Activated naive CD8-positive, alpha-beta T cell treated with anti-CD3 and anti-CD28 coated beads, Interleukin-2, amount 50 U/mL, for 24 hours (primary cell): ENCODE measurements around the gene POF1B.
"Not testable (repeated sequence)": the region's sequence is repeated elsewhere in the genome, so short reads cannot be mapped to it uniquely, and the experiment has no call there.

Experiments used
- ATAC-seq: fragments of 150-1000 bp; cut with Tn5 transposase; one replicate; pipeline ENCODE4 v1.10.0; 2021
- DNase-seq: peaks from one replicate; pipeline ENCODE4 v3.0.0; 2021
- H3K27ac Mint-ChIP-seq: one replicate; pipeline ENCODE4 v1.8.0; 2021; ENCODE audit warnings: mild to moderate bottlenecking, mixed read lengths
- H3K27me3 Mint-ChIP-seq: one replicate; pipeline ENCODE4 v1.8.0; 2021; ENCODE audit warnings: mixed read lengths
- H3K36me3 Mint-ChIP-seq: one replicate; pipeline ENCODE4 v1.8.0; 2021; ENCODE audit warnings: low read depth, mixed read lengths
- H3K4me1 Mint-ChIP-seq: one replicate; pipeline ENCODE4 v1.8.0; 2021; ENCODE audit warnings: mixed read lengths
- H3K4me3 Mint-ChIP-seq: one replicate; pipeline ENCODE4 v1.8.0; 2021; ENCODE audit warnings: mild to moderate bottlenecking, moderate library complexity, mixed read lengths
- H3K9me3 Mint-ChIP-seq: one replicate; pipeline ENCODE4 v1.8.0; 2021; ENCODE audit warnings: mixed read lengths

The POF1B gene

DNA sequence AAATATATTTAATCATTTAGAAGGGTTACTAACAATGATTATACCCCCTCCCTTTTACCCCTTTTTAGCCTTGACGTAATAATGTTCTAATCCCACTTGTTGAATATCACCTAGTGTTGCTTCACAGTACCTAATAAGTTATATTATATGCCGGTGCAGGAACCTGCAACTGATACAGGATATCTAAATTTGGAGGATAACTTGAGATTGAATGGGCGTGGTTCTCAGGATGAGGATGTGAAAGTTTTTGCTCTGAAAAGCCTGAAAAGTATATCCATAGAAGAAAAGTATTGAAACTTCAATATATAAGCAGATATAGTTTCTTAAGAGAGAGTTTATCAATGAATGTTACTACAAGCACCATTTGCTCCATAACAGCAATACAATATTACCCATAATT is 75.9 kb downstream of the POF1B start:
- Mint-ChIP-seq H3K27ac (no peak overlapping the region), H3K4me1 (no peaks in the 10 kb centered on the region), H3K36me3 (no peaks in the 10 kb centered on the region), H3K4me3 (no peak overlapping the region), H3K27me3 (no peaks in the 10 kb centered on the region), H3K9me3 (no peaks in the 10 kb centered on the region)
- ATAC-seq, result no peak
- DNase-seq, result no peak

DNA sequence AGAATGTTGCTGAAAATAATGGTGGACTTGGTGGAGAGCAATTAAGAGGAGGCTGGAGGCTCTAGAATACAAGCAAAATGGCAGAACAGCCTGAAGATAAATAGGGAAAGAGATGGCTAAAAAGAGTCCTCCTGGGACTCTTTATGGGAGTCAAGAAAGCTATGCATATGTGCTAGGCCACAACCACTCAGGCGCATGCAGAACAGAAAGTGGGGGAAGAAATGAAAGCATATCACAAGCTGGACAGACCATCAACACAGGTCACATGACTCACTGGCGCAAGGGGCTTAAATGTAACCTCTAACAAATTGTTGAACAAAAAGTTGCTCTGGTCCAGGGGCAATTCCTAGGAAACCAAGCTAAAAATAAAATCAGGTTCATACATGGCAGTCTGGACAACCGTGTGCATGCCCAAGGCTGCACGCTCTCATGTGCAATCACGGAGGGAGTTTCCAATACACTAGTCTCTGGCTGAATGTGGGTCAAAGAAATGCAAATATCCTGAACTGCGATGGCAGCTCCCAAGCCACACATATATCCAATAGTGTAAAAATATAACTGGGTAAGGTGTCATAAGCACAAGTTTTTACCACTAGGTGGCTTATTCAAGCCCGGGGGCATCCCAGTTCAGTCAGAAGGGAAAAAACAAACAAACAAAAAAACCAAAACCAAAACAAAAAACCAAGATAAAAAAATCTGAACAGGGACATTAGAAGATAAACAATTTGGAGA is 90.3 kb downstream of the POF1B start:
- Mint-ChIP-seq H3K36me3 (no peaks in the 10 kb centered on the region), H3K27ac (no peak overlapping the region), H3K27me3 (no peaks in the 10 kb centered on the region), H3K9me3 (peaks cover 14% of the 10 kb centered on the region), H3K4me1 (no peaks in the 10 kb centered on the region), H3K4me3 (no peak overlapping the region)
- ATAC-seq (no peak), DNase-seq (no peak)

DNA sequence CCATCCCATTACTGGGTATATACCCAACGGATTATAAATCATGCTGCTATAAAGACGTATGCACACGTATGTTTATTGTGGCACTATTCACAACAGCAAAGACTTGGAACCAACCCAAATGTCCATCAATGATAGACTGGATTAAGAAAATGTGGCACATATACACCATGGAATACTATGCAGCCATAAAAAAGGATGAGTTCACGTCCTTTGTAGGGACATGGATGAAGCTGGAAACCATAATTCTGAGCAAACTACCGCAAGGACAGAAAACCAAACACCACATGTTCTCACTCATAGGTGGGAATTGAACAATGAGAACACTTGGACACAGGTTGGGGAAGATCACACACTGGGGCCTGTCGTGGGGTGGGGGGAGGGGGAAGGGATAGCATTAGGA is 94.2 kb downstream of the POF1B start:
- not testable (repeated sequence) for DNase-seq, H3K4me1 Mint-ChIP-seq, H3K27me3 Mint-ChIP-seq, ATAC-seq, H3K36me3 Mint-ChIP-seq, H3K27ac Mint-ChIP-seq, H3K4me3 Mint-ChIP-seq
- peaks cover 14% of the 10 kb centered on the region for H3K9me3 Mint-ChIP-seq

DNA sequence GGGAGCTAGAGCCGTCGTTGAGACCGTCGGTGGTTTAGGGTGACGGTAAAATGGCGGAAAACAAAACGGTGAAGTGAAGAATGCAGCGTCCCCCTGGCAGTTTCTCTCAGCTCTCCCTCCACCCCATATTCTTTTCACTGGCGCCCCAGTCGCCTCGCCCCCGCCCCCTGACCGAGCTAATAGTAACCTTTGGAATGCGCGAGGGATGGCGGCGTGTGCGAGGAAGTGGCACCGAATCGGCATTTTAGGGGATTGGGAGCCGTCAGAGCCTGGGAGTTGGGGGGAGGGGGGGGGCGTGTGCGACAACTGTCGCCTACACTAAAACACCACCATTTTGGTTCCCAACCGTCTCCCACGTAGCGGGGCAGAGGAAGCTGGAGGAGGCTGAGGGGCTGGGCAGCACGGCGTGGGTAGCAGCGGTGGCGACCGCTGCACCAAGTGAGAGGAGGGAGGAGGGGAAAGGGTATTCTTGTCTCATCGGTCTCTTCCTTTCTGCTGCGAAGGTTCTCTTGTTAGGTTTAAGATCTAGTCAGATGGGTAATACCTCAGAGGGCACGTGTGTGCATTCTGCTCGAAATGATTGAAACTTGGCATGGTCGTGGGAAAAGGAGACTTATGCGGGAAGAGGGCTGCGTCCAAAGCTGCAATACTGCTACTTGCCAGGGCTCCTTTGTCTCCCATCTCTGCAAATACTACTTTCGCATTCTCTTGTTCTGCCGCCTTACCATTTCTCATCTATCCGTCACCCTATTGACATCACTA is 134.8 kb downstream of the POF1B start:
- H3K4me1 Mint-ChIP-seq, result peaks cover 4% of the 10 kb centered on the region
- peak overlapping the region; percentile 73 for H3K27ac Mint-ChIP-seq
- H3K4me3 Mint-ChIP-seq, result peak overlapping the region; percentile 85
- DNase-seq (no peak), ATAC-seq (no peak)
- no peaks in the 10 kb centered on the region for H3K36me3 Mint-ChIP-seq
- H3K9me3 Mint-ChIP-seq, result no peaks in the 10 kb centered on the region
- peaks cover 9% of the 10 kb centered on the region for H3K27me3 Mint-ChIP-seq

DNA sequence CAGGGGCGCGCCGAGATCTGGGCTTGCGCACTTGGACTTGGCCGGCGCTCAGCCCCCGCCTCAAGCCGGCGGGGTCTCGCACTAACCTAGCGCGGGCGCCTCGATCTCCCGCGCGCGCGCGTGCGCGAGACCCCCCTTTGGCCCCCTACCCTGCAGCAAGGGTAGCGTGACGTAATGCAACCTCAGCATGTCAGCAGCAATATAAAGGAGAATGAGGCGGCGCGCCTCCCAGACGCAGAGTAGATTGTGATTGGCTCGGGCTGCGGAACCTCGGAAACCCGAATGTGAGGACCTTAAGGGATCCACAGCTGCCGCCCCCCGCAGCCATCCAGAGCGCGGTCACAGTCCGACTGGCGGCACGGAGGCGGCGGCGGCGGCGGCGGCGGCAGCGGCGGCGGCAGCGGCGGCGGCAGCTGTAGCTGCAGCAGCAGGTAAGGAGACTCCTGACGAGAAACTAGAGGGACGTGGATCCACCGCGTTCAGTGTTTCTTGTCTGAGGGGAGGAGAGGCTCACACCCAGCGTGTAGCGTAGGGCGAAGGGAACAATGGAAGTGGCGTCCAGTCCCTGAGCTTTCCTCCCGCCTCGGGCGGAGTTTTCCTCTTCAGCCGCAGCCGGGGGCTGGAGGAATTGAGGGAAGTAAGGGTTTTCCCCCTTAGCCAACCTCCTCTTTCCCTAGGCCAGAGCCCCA is 135.6 kb downstream of the POF1B start, which contains the start of the genes SATL1 and ZNF711:
SATL1 (minus strand) TSS at position 19 of the 689 bp plus-strand sequence. CDS start 134,811 bp downstream, outside the sequence.
ZNF711 (plus strand) TSS at position 231 of the 689 bp plus-strand sequence. CDS start 3,582 bp downstream, outside the sequence.
- peak within 1 kb of the TSS; percentile 85 for H3K4me3 Mint-ChIP-seq
- peaks cover 9% of the 10 kb centered on the region for H3K27me3 Mint-ChIP-seq
- H3K4me1 Mint-ChIP-seq, result peaks cover 4% of the 10 kb centered on the region
- no peaks in the 10 kb centered on the region for H3K9me3 Mint-ChIP-seq
- H3K36me3 Mint-ChIP-seq, result no peaks in the 10 kb centered on the region
- DNase-seq (peak; percentile 14), ATAC-seq (peak; percentile 72)
- H3K27ac Mint-ChIP-seq, result peak within 1 kb of the TSS; percentile 73

DNA sequence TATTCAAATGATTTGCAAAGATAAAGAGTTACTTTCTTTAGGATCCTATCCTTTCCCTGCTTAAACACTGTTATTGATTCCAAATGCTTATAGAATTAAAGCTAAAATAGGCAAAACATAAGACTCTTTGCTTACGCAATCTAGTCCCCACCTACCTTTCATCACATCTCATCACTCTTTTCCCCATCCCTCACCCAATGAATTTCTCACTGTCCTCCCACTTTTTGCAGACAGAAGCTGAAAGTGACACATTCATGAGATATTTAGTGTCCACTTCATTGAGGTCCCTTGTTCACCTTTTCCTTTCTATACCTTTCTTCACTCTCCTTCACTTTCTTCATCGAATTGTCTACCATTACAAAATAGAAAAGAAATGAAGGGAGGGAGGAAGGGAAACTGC is 136.3 kb downstream of the POF1B start:
- Mint-ChIP-seq H3K27me3 (peaks cover 9% of the 10 kb centered on the region), H3K4me3 (peak overlapping the region; percentile 57), H3K36me3 (no peaks in the 10 kb centered on the region), H3K27ac (no peak overlapping the region), H3K4me1 (peaks cover 4% of the 10 kb centered on the region), H3K9me3 (no peaks in the 10 kb centered on the region)
- no peak for ATAC-seq
- no peak for DNase-seq
